Smooth muscle cell (in vitro differentiated cells): ENCODE data around the gene RNASEL. TPM values are rescaled to one million over a fixed set of nuclear protein-coding genes. Genes with fewer than 3 reads are reported as not detected.

Experiments
- DNase-seq: peaks from one replicate; lab custom pipeline; 2025; ENCODE audit not compliant: unreplicated experiment; lab: John Stamatoyannopoulos, UW
- H2AFZ ChIP-seq: fragments of 200-600 bp; sonication (generic); 2 replicates; pipeline ENCODE4 v1.6.0; 2016; ENCODE audit warnings: antibody characterized with exemption, low read depth, mild to moderate bottlenecking
- H3F3A ChIP-seq: fragments of 200-600 bp; sonication (generic); 2 replicates; pipeline ENCODE4 v1.6.0; 2017; ENCODE audit warnings: antibody characterized with exemption, low read depth
- H3K27ac ChIP-seq: fragments of 200-600 bp; sonication (generic); 2 replicates; pipeline ENCODE4 v1.5.1; 2016; ENCODE audit warnings: low read depth, mild to moderate bottlenecking
- H3K27me3 ChIP-seq: fragments of 200-600 bp; sonication (generic); 2 replicates; pipeline ENCODE4 v1.6.1; 2016; ENCODE audit warnings: low read depth, mild to moderate bottlenecking
- H3K36me3 ChIP-seq: fragments of 200-600 bp; sonication (generic); 2 replicates; pipeline ENCODE4 v1.5.1; 2016; ENCODE audit warnings: low read depth
- H3K4me1 ChIP-seq: fragments of 200-600 bp; sonication (generic); 2 replicates; pipeline ENCODE4 v1.5.1; 2016; ENCODE audit warnings: low read depth
- H3K4me2 ChIP-seq: fragments of 200-600 bp; sonication (generic); 2 replicates; pipeline ENCODE4 v1.6.0; 2016; ENCODE audit warnings: mild to moderate bottlenecking
- H3K4me3 ChIP-seq: fragments of 200-600 bp; sonication (generic); 2 replicates; pipeline ENCODE4 v1.5.1; 2016; ENCODE audit warnings: mild to moderate bottlenecking
- H3K79me2 ChIP-seq: fragments of 200-600 bp; sonication (generic); 2 replicates; pipeline ENCODE4 v1.6.0; 2016; ENCODE audit warnings: low read depth, mild to moderate bottlenecking
- H3K9ac ChIP-seq: fragments of 200-600 bp; sonication (generic); 2 replicates; pipeline ENCODE4 v1.6.0; 2016; ENCODE audit warnings: low read depth
- H3K9me3 ChIP-seq: fragments of 200-600 bp; sonication (generic); replicated peaks from 2 replicates; pipeline ENCODE4 v1.5.1; 2016; ENCODE audit warnings: low read depth
- H4K20me1 ChIP-seq: fragments of 200-600 bp; sonication (generic); 2 replicates; pipeline ENCODE4 v1.6.0; 2016; ENCODE audit warnings: low read depth
- CTCF ChIP-seq: fragments of 200-600 bp; sonication (generic); IDR thresholded peaks from 2 replicates; pipeline ENCODE4 v1.5.1; 2017; ENCODE audit warnings: borderline replicate concordance, mild to moderate bottlenecking, antibody characterized with exemption; ENCODE audit not compliant: insufficient read depth, poor library complexity, severe bottlenecking
- WGBS: methylation state at CpG from one replicate; pipeline ENCODE4 v1.1.7; 2016; ENCODE audit warnings: low lambda C conversion rate; 5-methylcytosine and 5-hydroxymethylcytosine counted together
- polyA plus RNA-seq: library from polyadenylated mRNA; unstranded; fragments of >200 nt; fragmentation: Nextera tagmentation; extraction: Ambion mirVana; gene quantifications from 2 replicates; pipeline ENCODE4 v1.2.1, GENCODE V29; 2016
- total RNA-seq: library from RNA; depleted of rRNA; stranded (reverse); fragments of >200 nt; gene quantifications from 2 replicates; pipeline ENCODE4 v1.2.3, GENCODE V29; 2014

The RNASEL gene
- total and polyA plus RNA-seq, 2 experiments from 2014 or later = 4.5 to 4.7 TPM

DNA sequence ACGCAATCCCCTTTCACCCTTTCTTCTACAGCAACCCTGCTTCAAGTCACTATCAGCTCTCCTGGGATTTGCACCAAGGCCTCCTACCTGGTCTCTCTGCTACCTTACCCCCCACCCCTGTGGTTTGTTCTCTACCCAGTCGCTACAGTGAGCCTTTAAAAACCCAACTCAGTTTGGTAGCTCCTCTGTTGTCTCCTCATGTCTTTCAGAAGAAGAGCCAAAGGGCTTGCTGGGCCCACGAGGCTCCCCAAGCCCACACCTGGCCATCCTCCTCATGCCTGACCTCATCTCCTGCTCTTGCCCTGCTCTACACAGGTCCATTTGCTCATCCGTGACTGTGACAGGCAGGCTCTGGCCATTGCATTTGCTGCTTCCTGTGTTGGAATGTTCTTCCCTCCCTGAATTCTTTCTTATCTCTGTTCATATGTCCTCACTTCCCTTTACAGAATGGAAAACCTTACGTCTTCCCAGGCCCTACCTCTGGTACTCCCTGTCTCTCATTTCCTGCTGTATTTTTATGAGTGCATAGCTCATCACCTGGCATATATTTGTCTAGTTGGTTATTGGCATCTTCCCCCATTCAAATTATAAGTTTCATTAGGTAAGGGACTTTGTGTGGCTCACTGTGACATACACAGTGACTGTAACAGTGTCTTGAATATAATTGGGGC, 11.8 kb upstream of the RNASEL start:
- H4K20me1 ChIP-seq = no peaks in the 10 kb centered on the region
- no peaks in the 10 kb centered on the region for H3K36me3 ChIP-seq
- no peak for DNase-seq
- H3K9me3 ChIP-seq = no peaks in the 10 kb centered on the region
- H3K9ac ChIP-seq = no peak overlapping the region
- no peaks in the 10 kb centered on the region for H3K79me2 ChIP-seq
- peaks cover 10% of the 10 kb centered on the region for H3K4me1 ChIP-seq
- no peaks in the 10 kb centered on the region for H3K27me3 ChIP-seq
- no peaks in the 10 kb centered on the region for H3F3A ChIP-seq
- no peak overlapping the region for H3K4me2 ChIP-seq
- no peak overlapping the region for H2AFZ ChIP-seq
- WGBS = 81% methylated on average over 5 of the region's 5 CpGs
- no peak for TF ChIP-seq CTCF
- H3K4me3 ChIP-seq = no peak overlapping the region
- no peak overlapping the region for H3K27ac ChIP-seq

DNA sequence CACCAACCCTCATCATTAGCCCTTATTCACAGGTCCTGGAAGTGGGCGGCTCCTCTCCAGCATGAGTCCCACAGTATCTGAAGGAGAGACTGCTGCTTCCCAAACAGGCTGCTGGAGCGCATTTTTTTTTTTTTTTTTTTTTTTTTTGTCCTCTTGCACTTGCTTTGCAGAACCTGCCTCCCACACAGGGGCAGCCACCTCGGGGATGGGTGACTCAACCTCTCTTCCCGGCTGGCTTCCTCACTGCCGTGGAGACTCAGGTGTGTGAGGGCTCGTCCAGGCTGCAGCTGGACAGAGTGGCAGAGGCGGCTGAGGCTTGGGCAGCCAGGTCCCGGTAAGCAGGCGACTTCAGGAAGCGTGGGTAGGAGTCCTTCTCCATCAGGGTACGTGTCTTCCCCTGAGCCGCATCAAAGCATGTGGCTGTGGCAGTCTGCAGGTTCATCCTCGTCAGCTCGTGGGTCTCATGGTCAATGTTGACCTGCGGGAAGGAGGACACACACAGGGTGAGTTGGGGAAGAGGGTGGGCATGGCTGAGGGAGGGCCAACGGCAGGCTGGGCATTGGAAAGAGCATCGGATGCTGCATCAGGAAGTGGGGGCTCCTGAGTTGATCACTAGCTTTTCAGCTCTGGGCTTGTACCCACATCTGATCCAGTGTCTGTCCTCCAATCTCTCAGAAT, 11.1 kb upstream of the RNASEL start:
- no peak overlapping the region for H3K4me2 ChIP-seq
- no peak for TF ChIP-seq CTCF
- DNase-seq = no peak
- no peak overlapping the region for H2AFZ ChIP-seq
- H3F3A ChIP-seq = no peaks in the 10 kb centered on the region
- H3K79me2 ChIP-seq = no peaks in the 10 kb centered on the region
- WGBS = 92% methylated on average over 17 of the region's 17 CpGs
- H3K9me3 ChIP-seq = no peaks in the 10 kb centered on the region
- no peaks in the 10 kb centered on the region for H3K27me3 ChIP-seq
- H4K20me1 ChIP-seq = no peaks in the 10 kb centered on the region
- no peak overlapping the region for H3K27ac ChIP-seq
- H3K36me3 ChIP-seq = no peaks in the 10 kb centered on the region
- no peak overlapping the region for H3K9ac ChIP-seq
- no peak overlapping the region for H3K4me3 ChIP-seq
- peaks cover 10% of the 10 kb centered on the region for H3K4me1 ChIP-seq

DNA sequence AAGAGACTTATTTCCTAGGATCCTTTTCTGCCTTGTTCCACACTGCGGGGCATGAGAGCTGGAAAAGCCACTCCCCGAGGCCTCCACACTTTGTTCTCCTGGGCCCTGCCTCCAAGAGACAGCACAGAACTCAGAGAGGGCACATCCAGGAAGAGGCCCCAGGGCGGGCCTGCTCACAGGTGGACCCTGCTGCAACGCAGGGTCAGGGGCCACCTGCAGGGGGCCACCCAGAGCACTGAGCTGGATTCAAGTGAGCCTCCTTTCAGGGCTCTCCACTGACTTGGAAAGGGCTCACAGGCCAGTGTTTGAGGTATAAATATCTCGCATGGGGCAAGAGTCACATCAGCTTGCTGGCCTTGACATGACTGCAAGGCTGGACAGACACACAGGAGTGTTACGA, 10.3 kb upstream of the RNASEL start:
- H3F3A ChIP-seq = no peaks in the 10 kb centered on the region
- H3K27ac ChIP-seq = no peak overlapping the region
- H3K4me1 ChIP-seq = peaks cover 10% of the 10 kb centered on the region
- H3K79me2 ChIP-seq = no peaks in the 10 kb centered on the region
- no peaks in the 10 kb centered on the region for H3K9me3 ChIP-seq
- H2AFZ ChIP-seq = no peak overlapping the region
- peak; percentile 32 for TF ChIP-seq CTCF
- H3K36me3 ChIP-seq = no peaks in the 10 kb centered on the region
- no peak overlapping the region for H3K9ac ChIP-seq
- H3K27me3 ChIP-seq = no peaks in the 10 kb centered on the region
- 88% methylated on average over 6 of the region's 6 CpGs for WGBS
- H4K20me1 ChIP-seq = no peaks in the 10 kb centered on the region
- no peak overlapping the region for H3K4me2 ChIP-seq
- no peak overlapping the region for H3K4me3 ChIP-seq
- no peak for DNase-seq
